ENCODE data around the gene TMEM232. TPM values are rescaled to one million over a fixed set of nuclear protein-coding genes. Genes with fewer than 3 reads are reported as not detected.
"Not testable (repeated sequence)": the region's sequence is repeated elsewhere in the genome, so short reads cannot be mapped to it uniquely, and the experiment has no call there.

Gene TMEM232
- total RNA-seq, 2 donors from 2014 or later = 13.3 TPM; not detected in 1

GRCh38 chr5:110686270-110686669 is 40.2 kb downstream of the TMEM232 start:
- no peak for TF ChIP-seq CTCF (IDR thresholded peaks at IDR 0.05)
- ATAC-seq (ENCODE audit: insufficient number of reproducible peaks, low FRiP score, low read depth) = no peak
- DNase-seq (ENCODE audit: low spot score) = no peak

GRCh38 chr5:110681953-110682352 is 44.5 kb downstream of the TMEM232 start:
- DNase-seq (ENCODE audit: low spot score) (no peak), ATAC-seq (ENCODE audit: insufficient number of reproducible peaks, low FRiP score, low read depth) (no peak)
- H3K27ac ChIP-seq = no peak overlapping the region
- TF ChIP-seq CTCF (IDR thresholded peaks at IDR 0.05) = no peak
- H3K4me1 ChIP-seq (ENCODE audit: control insufficient read depth in 1 of 2, low read depth in 2 of 2) = no peaks in the 10 kb centered on the region
- H3K36me3 ChIP-seq = no peaks in the 10 kb centered on the region
- H3K4me3 ChIP-seq = no peak overlapping the region
- H3K9me3 ChIP-seq = no peaks in the 10 kb centered on the region
- no peaks in the 10 kb centered on the region for H3K27me3 ChIP-seq (replicated peaks; ENCODE audit: insufficient read depth)

More at GRCh38 chr5:110686270-110686669, 40.2 kb downstream of the TMEM232 start:
- H3K4me1 ChIP-seq (ENCODE audit: control insufficient read depth in 1 of 2, low read depth in 2 of 2) = no peaks in the 10 kb centered on the region
- H3K27me3 ChIP-seq (replicated peaks; ENCODE audit: insufficient read depth) = no peaks in the 10 kb centered on the region
- H3K36me3 ChIP-seq = no peaks in the 10 kb centered on the region
- H3K9me3 ChIP-seq = no peaks in the 10 kb centered on the region
- H3K27ac ChIP-seq = no peak overlapping the region
- no peak overlapping the region for H3K4me3 ChIP-seq

- no peak for TF ChIP-seq CTCF (IDR thresholded peaks at IDR 0.05)
Measured at GRCh38 chr5:110681109-110681508, 45.4 kb downstream of the TMEM232 start.

GRCh38 chr5:110676554-110676953 is 49.9 kb downstream of the TMEM232 start:
- H3K4me3 ChIP-seq; H3K27me3 ChIP-seq (replicated peaks; ENCODE audit: insufficient read depth); DNase-seq (ENCODE audit: low spot score); H3K4me1 ChIP-seq (ENCODE audit: control insufficient read depth in 1 of 2, low read depth in 2 of 2); H3K36me3 ChIP-seq; H3K9me3 ChIP-seq; ATAC-seq (ENCODE audit: insufficient number of reproducible peaks, low FRiP score, low read depth); H3K27ac ChIP-seq: not testable (repeated sequence)

More at GRCh38 chr5:110681109-110681508, 45.4 kb downstream of the TMEM232 start:
- no peak for ATAC-seq (ENCODE audit: insufficient number of reproducible peaks, low FRiP score, low read depth)
- Histone ChIP-seq H3K9me3 (no peaks in the 10 kb centered on the region), H3K4me3 (no peak overlapping the region), H3K4me1 (ENCODE audit: control insufficient read depth in 1 of 2, low read depth in 2 of 2) (no peaks in the 10 kb centered on the region), H3K27ac (no peak overlapping the region), H3K27me3 (replicated peaks; ENCODE audit: insufficient read depth) (no peaks in the 10 kb centered on the region), H3K36me3 (no peaks in the 10 kb centered on the region)
- DNase-seq (ENCODE audit: low spot score) = no peak

GRCh38 chr5:110665184-110665726 is 61.2 kb downstream of the TMEM232 start:
- no peak overlapping the region for H3K4me3 ChIP-seq
- ATAC-seq (ENCODE audit: insufficient number of reproducible peaks, low FRiP score, low read depth) (no peak), DNase-seq (ENCODE audit: low spot score) (no peak)
- no peaks in the 10 kb centered on the region for H3K9me3 ChIP-seq
- H3K36me3 ChIP-seq = no peaks in the 10 kb centered on the region
- H3K27ac ChIP-seq = no peak overlapping the region
- H3K4me1 ChIP-seq (ENCODE audit: control insufficient read depth in 1 of 2, low read depth in 2 of 2) = no peaks in the 10 kb centered on the region
- H3K27me3 ChIP-seq (replicated peaks; ENCODE audit: insufficient read depth) = no peaks in the 10 kb centered on the region
- TF ChIP-seq CTCF (IDR thresholded peaks at IDR 0.05) = no peak

- no peak for ATAC-seq (ENCODE audit: insufficient number of reproducible peaks, low FRiP score, low read depth)
- DNase-seq (ENCODE audit: low spot score) = no peak
- Histone ChIP-seq H3K9me3 (no peaks in the 10 kb centered on the region), H3K4me1 (ENCODE audit: control insufficient read depth in 1 of 2, low read depth in 2 of 2) (no peaks in the 10 kb centered on the region), H3K27ac (no peak overlapping the region), H3K36me3 (no peaks in the 10 kb centered on the region), H3K4me3 (no peak overlapping the region), H3K27me3 (replicated peaks; ENCODE audit: insufficient read depth) (no peaks in the 10 kb centered on the region)
- TF ChIP-seq CTCF (IDR thresholded peaks at IDR 0.05) = no peak
Measured at GRCh38 chr5:110663525-110663924, 62.9 kb downstream of the TMEM232 start.
